Fibroblast of skin of left biceps (primary cell): ENCODE measurements around the gene CYSTM1.

ENCODE experiments used
- DNase-seq, 2 experiments: peaks; one replicate each; pipeline ENCODE4 v3.0.0-alpha.2; 2013; ENCODE audit warnings: low read depth in 2 of 2

Gene CYSTM1, protein sequence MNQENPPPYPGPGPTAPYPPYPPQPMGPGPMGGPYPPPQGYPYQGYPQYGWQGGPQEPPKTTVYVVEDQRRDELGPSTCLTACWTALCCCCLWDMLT

DNA sequence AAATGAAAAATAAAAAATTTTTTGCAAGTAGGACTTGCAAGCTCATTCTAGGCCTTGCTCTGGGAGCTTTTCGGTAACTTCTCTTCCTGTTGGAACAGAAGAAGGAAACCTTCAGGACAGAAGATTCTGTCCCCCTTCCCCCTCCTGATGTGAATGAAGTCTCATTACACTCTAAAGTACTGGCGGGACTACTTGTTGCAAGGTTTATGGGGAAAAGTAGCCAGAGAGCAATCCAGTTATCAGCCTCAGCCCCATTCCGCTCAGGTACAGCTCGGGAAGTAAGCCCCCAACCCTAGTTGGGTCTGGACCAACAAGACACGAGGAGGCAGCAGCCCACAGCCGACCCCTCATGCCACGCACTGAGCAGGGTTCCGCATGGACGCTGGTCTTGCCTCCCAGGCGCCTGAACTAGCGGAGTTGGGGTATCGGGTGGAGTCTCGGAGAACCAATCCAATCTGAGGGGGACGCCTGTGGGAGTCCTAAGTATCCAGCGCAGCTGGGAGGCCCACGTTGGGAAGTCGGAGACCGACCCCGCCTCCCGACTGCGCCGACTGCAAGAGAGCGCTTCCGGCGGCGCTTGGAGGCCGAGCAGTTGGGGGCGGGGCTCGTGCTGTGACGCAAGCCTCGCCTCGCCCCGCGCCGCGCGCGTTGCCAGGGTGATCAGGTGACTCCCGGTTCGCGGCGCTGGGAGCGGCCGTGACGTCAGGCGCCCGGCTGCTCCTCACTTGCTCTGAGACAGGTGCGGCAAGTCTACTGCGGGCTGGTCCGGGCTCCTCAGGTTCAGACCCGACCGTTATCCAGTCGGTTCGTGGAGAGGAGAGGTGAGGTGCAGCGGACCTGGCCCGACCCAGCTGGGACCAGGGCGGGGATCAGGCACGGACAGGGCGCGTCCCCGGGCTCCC, at the start of gene CYSTM1:
CYSTM1 (plus strand) TSS at position 724 of the 902 bp plus-strand sequence. CDS start 19,278 bp downstream, outside the sequence.
- DNase-seq = peak; percentile 71 to 73

DNA sequence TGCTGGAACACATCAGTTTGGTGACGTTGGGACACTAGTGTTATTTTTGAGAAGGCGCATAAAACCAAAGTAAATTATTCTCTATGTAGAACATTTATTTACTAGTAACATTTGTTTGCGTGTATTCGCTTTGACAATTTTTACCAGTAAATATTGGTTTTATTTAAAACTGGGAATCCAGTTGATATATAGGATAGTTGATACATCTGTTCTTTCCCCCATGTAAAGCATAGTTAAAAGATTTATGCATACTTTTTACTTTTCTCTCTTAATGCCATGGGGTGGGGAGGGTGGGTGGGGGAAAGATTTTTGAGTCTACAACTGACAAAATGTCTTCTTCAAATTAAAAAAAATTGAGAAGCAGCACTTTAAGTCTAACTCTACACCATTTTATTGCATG, 49.4 kb upstream of the CYSTM1 start, which contains the start of gene IGIP:
IGIP (plus strand) TSS at position 301 of the 400 bp plus-strand sequence. CDS start 2,540 bp downstream, outside the sequence.
- DNase-seq = no peak

DNA sequence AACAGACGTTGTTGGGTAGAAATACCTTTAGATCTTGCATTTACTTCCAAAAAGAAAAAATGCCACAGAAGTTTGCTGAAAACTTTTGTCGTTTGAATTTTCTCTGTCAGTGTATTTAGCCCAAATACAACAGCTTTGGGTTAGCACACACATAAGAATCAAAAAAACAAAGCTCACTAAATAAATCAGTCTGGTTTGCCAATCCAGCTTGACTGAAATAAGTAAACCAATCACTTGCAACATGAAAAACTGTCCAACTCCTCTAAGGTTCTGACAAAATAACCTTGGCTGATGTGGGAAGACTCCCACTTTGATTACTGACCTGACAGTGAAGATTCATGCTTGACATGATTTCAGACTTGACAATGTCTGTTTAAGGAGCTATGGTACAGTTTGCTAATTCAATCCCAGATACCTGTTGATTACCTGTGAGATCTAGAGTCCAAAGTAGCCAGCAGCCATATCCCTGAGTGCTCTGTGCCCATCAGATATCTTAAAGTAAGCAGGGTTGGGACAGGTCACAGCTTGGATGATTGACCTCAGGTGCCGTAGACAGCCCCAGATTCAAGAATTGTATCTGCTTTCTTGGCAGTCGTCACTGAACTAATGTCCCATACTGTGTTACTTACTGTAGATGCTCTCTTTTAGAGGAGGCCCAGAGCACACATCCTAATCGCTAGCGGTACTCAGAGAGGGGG, 48.5 kb upstream of the CYSTM1 start:
- no peak for DNase-seq

DNA sequence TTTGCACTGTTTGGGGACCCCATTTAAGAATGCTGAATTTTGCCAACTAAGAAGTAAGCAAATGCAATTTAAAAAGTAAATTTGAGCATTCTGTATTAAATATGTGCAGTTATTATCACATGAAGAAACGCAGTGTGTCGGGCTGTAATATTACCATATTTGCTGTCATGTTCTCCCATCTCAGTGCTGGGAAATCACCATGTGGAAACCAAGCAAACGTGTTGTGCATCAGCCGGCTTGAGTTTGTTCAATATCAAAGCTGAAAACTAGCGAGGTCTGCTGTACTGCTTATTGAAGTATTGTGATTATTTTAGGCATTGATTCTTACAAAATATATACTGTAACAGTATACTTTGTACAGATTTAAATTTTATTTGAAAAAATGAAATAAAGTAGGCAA, 46.6 kb upstream of the CYSTM1 start:
- no peak for DNase-seq

DNA sequence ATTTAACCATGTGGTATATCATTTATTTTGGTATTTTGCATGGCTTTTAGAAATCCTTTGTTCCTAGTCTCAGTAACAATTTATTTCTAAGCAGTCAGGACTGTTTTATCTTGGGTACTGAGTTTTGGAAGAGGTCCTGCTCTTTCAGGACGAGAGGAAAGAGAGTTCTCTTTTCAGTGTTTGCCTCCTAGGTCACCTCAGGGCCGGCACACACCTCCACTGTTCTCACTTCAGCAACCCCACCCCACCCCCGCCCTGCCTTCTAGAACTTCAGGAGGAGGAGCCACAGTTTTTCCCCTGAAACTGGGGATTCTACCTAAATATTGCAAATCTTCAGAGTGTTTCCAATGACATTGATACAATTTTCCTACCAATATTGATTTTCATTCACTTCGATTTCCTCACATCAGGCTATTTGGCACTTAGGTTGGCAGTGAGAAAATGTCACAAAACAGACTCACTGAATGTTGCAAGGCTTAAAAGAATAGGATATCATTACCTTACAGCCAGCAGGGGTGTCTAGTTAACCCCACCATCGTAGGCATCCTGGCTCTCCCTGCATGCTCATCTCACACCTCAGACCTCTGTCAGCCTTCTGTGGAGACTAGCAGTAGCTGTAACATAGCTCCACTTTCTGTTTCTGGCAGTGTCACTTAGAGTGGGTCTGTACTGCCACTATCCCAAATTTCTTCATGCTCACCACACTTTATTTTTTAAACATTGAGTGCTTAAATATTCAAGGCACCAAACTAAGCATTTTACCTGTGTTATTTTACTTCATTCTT, 43.8 kb upstream of the CYSTM1 start:
- DNase-seq = no peak

DNA sequence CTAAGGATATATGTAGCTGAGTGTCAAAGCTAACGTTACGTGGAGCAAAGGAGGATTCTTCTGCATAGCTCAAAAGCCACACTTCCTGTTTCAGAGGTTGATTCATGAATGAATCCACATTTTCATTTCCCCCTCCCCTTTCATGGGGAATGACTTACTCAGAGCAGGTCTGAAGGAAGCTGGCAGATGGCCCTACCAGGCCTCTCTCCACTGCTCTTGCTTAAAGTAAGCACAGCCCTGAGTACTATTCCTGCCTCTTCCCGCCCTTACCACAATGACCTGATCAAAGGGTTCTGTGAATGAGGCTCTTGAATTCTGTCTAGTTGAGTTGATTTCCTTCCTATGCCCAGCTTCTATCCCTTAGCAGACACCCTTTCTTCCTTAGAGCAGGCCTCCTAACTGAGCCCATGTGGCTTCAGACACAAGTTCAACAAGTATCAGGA, 43.0 kb upstream of the CYSTM1 start:
- DNase-seq = peak; percentile 84

DNA sequence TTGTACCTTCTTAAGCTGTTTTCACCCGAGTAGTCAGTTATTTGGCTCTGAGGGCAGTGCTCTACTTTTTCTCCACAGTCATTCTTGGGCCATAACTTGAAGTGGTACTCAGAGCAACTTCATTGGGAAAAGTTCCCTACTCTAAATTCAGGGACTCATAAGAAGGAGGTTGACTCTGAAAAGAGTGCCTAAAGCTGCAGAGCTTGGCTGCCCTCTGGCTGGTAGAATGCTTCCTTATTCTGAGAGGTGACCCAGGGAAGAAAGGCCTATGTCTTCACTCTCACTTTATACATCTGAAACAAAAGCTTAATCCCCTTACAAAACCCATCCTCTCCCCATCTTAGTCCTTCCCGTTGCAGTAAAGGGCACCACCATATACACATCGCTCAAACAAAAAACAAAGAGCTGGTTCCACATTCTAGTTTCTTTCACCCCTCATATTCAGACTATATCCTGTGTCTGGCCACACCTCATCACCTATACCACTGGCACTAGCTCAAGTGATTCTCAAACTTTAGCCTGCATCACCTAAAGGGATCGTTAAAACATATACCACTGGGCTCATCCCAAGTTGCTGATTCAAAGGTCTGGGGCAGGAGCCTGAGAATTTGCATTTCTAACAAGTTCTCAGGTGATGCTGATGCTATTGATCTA, 41.3 kb upstream of the CYSTM1 start:
- DNase-seq = no peak

DNA sequence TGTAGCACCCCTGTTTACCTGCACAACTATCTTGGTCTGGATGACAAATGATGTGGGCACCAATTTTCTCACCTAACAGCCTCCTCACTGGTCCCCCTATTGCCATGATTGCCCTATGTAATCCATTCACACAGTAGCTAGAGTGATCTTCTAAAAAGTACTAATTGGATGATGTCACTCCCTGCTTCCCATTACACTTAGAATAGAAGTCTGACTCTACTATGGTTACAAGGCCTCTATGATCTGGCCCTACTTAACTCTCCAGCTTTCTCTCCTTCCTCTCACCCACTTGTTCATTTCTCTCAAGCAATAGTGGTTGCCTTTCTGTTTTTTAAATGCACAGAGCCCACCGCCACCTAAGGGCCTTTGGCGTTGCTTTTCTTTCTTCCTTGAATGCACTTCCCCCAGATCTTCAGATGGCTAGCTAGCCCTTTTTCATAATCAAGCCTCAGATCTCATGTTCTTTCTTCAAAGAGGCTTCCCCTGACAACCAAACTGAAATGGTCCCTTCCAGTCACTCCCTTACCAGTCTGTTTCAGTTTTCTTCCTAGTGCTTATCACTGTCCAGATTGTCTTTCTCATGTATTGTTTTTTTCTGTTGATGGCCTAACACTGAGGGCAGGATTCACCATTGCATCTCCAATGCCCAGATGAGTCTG, 40.6 kb upstream of the CYSTM1 start:
- no peak for DNase-seq

DNA sequence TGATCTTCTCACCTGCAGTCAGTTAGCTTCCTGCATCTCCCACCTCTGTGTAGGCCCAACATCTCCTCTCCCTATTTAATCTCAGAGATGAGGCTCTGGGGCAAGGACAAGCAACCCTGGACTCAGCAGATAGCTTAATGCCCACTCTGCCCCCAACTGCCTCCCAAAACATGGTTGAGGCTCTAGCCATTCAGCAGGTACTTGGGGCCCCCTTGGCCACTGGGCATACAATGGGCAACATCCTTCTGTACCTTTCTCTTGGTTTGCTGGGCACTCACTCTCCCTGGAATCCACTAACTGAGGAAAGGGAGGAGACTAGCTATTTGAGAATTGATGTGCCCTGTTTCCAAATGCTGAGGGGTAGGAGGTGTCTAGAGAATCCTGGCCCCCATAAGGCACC, 39.9 kb upstream of the CYSTM1 start:
- DNase-seq = no peak

DNA sequence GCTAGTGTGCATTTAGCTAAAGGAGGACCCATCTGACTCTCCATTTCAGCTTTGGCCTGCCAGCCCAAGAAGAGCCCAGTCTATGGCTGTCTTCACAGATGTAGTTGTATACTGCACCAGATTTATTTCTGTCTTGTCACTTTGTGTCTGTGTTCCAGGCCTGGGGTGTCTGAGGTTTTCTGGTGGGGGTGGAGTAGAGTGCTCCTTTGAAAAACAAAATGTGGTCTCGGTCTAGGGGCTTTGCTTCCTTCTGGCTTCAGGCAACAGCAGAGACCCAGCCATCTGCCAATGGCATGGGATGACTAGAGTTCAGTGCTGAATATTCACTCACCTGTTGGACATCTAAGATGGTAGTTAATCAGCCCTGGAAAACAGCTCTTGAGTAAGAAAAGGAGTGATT, 38.4 kb upstream of the CYSTM1 start:
- DNase-seq = no peak

DNA sequence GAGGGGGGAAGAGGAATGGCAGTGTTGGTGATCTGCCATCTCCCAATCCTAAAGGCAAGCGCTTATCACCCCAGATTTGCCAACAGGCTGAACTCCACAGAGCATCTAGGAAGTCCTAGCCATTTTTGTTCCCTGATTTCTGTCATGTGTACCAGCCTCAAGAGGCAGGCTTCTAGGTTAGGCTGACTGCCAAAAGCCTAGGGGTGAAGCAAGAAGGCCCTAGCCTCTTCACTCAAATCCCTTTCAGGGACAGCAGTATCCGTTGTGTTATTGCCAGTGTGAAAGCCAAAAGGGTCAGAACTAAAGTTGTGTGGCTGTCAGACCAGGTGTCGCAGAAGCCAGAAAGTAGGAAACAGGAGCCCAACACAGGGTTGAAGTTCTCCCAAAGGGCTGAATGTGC, 34.6 kb upstream of the CYSTM1 start:
- no peak for DNase-seq

DNA sequence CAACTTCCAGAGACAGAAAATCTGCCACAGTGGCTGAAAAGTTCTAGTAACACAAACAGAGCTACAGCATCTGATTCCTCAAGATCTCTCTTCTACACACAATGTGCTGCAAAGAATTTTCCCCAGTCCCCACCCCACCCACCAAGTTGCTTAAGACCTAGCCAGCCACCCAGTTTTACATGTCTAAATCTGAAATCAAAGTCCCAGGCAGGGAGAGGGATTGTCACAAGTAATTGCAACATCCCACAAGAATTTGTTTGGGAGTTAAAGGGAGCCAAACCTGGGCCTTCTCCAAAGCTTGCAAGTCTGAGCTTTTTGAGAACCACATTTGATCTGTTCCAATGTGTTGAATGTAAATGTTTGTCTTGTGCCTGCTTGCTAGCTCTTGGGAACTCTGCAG, 33.7 kb upstream of the CYSTM1 start:
- peak; percentile 11 to 22 for DNase-seq

DNA sequence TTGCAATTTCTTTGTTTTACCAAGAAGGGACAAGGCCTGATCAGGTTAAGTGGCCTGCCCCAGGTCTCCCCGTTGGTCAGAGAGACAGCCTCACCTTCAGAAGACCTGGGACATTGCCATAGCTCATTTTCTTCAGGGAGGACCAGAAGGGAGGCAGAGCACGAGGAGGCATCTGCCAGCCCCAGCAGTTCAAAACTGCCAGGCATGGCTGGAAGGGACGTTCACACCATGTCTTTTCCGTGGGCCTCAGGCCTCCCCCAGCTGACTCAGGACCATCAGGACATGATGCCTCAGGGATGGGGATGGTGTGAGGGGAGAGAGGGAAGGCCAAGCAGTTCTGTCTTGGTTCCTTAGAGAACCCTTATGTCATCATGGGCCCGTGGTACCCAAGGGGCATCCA, 32.7 kb upstream of the CYSTM1 start:
- DNase-seq = no peak

DNA sequence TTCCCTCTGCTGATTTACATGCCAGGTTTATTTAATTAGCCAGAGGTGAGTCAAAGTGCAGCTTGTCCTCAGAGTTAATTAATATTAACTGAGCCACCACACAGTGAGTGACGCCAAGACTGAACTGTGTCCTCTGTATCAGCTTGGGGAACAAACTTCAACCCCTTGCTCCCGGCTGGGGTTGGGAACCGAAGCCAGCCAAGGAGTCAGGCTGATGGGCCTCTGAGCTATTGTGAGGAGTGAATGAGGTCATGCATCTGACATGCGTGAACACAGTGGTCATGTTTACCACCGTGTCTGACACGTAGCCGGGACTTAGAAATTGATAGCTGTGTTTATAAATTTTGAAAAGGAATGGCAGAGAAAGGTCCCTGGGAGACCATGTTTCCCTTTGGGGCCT, 32.1 kb upstream of the CYSTM1 start:
- no peak for DNase-seq

DNA sequence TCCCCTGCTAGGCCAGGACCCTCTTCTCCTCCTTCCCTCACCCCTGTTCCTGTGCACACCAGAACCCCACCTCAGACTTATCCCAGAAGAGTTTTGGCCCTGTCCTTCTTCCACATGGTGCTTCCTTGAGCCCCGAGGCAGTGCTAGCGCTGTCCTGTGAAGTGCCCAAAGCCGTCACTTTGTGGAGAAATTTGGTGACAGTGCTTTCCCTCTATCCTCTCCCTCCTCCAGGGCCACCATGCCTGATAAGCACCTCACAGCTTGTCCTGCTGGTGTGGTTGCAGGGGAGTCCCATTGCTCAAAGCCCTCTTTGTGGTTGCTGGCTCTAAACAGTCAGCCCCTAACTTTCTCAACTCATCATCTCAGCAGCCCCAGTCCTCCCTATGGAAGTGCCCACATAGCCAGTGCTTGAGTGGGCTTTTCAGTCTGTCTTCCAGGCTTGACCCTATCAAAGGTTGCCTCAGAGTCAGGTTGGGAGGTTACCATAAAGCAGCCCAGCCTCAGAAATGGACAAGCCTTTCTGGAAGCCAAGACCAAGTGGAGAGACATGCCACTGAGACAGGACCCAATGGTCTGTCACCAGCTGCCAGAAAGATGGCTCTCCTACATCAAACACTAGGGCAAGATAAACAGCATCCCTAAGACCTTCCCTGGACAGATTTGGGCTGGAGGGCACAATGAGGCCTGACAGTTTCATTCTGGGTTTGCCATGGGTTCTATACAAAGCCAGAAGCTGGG, 31.3 kb upstream of the CYSTM1 start:
- DNase-seq = no peak

DNA sequence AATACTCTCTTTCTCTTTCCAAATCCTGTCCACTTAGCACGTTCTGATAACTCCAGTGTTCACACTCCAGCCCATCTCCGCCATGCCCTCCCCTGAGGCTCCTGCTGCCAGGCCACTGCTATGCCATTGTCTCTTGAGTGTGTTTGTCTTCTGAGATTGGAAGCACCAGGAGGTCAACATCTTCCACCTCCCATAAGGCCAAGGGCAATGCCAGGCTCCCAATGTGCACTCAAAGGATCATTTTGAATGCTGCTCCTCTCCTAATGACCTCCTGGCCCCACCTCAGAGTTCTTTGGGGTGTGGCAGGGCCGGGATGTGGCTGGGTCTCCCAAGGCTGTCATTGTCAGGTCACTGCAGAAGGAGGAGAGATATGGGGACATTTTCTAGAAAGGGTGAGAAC, 29.7 kb upstream of the CYSTM1 start:
- DNase-seq = no peak

DNA sequence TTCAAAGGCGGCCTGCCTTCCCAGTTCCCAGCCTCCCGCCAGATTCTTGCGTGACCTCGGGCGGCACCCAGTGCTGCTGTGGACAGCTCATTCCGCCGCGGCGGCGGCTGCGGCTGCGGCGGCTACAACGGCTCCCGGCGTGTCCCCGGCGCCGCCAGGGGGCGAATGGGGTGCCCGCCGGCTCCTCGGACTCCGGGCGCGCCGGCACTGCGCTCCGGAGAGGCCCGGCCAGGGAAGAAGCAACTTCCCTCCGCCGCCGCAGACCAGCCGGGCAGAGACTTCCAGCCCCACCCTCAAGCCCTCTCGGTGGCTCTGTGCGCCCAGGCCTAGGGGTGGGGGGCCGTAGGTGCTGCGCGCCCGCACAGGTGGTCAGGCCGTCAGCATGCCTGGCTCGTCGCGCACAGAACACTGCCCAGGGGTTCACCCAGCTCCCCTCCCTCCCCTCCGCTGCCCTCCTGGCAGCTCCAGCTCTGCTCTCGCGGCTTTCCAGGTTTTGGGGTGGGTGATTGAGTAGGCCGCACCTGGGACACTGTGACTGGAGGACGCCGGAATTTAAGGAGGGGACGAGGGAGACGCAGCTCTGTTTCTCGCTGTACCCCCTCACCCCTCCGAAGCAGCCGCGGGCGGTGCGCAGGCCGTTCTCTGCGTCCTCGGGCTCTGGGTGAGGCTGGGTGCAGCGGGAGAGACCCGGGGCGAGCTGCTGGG, 29.0 kb upstream of the CYSTM1 start:
- peak; percentile 13 to 18 for DNase-seq

DNA sequence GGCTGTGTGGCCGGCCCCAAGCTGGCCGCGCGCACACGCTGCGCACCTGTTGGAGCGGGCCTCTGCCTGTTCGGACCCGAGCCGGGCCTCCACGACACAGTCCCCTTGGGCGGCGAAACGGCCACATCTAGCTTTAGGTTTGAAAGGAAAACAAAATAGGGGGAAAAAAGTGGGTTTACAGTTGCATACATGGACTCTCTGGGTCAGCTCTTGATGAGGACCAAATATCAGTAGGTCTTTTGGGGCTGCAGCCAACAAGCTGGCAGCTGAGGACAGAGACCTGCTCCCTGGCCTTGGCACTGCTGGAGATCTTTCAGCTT, 28.5 kb upstream of the CYSTM1 start:
- no peak for DNase-seq

DNA sequence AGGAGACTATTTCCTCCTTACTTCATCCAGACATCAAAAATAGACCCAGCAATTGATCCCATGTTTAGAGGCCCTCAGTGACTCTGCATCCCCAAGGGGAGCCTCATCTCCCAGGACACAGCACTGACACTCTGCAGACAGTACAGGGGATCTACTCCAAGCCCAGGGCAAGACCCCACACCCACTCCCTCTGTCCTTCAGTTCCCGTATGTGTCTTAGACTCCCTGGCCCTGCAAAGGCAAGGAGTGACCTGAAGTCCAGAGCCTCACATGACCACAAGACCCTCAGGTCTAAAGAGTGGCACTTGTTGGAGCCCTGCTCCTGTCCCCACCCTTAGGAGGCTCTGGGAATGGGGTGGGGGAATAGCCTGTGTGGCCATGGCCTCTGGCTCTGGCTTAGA, 27.5 kb upstream of the CYSTM1 start:
- DNase-seq = no peak

DNA sequence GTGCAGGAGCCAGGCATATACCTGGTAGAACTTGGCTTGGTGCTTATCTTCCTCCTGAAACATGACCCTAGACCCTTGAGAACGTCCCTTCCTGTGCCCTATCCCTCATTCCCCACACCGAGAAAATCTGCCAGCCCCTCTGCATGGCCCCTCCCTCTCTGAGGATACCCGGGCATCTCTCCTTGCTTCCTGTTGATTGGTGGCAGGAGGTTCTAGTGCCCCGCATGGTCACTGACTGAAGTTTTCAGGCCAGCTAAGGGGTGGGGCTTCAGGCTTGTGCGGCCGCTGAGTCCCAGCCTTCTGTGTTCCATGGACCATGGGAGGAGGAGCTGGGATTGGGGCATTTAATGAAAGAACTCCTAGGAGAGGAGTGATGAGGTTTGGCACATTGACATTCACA, 26.5 kb upstream of the CYSTM1 start:
- DNase-seq = no peak
